H54 (cell line): ENCODE measurements around the gene CDH23.

Experiments
- DNase-seq: peaks from one replicate; pipeline ENCODE4 v3.0.0; 2011; ENCODE audit warnings: low spot score, mixed read lengths; ENCODE audit not compliant: insufficient read length
- FAIRE-seq: peaks from 3 replicates; lab custom pipeline; 2011; peaks lifted over from hg19 to GRCh38; lab: Jason Lieb, UNC
- POLR2A ChIP-seq: IDR thresholded peaks from 2 replicates; pipeline ENCODE4 v1.6.1; 2011; ENCODE audit warnings: low read depth, mild to moderate bottlenecking, low read length

CDH23 gene

GRCh38 chr10:71408436-71409225, 11.9 kb downstream of the CDH23 start:
- no peak for TF ChIP-seq POLR2A
- no peak for DNase-seq
- no peak for FAIRE-seq

GRCh38 chr10:71409516-71410104, 12.9 kb downstream of the CDH23 start:
- TF ChIP-seq POLR2A: no peak
- no peak for FAIRE-seq
- DNase-seq: no peak

GRCh38 chr10:71413581-71413980, 16.9 kb downstream of the CDH23 start:
- FAIRE-seq (no peak), DNase-seq (no peak)
- no peak for TF ChIP-seq POLR2A

GRCh38 chr10:71414359-71414758, 17.6 kb downstream of the CDH23 start:
- FAIRE-seq: peak; percentile 69
- no peak for DNase-seq
- TF ChIP-seq POLR2A: no peak

- FAIRE-seq (no peak), DNase-seq (no peak)
- no peak for TF ChIP-seq POLR2A
Measured at GRCh38 chr10:71419002-71419540, 22.4 kb downstream of the CDH23 start.

GRCh38 chr10:71419750-71420149, 23.0 kb downstream of the CDH23 start:
- DNase-seq: no peak
- no peak for FAIRE-seq
- TF ChIP-seq POLR2A: no peak

GRCh38 chr10:71421075-71421434, 24.3 kb downstream of the CDH23 start:
- no peak for TF ChIP-seq POLR2A
- FAIRE-seq (no peak), DNase-seq (no peak)

- FAIRE-seq: no peak
- no peak for TF ChIP-seq POLR2A
- DNase-seq: no peak
Measured at GRCh38 chr10:71423250-71423649, 26.5 kb downstream of the CDH23 start.

- TF ChIP-seq POLR2A: no peak
- DNase-seq: no peak
- FAIRE-seq: no peak
Measured at GRCh38 chr10:71423901-71424300, 27.2 kb downstream of the CDH23 start.

GRCh38 chr10:71424496-71425194, 27.9 kb downstream of the CDH23 start:
- no peak for DNase-seq
- FAIRE-seq: no peak
- TF ChIP-seq POLR2A: no peak

- no peak for TF ChIP-seq POLR2A
- DNase-seq (no peak), FAIRE-seq (no peak)
Measured at GRCh38 chr10:71426058-71426605, 29.4 kb downstream of the CDH23 start.

- FAIRE-seq (no peak), DNase-seq (no peak)
- no peak for TF ChIP-seq POLR2A
Measured at GRCh38 chr10:71427246-71427645, 30.5 kb downstream of the CDH23 start.

GRCh38 chr10:71429304-71429703, 32.6 kb downstream of the CDH23 start:
- TF ChIP-seq POLR2A: no peak
- DNase-seq: no peak

GRCh38 chr10:71429929-71430328, 33.2 kb downstream of the CDH23 start:
- FAIRE-seq (no peak), DNase-seq (no peak)
- TF ChIP-seq POLR2A: no peak

More at GRCh38 chr10:71429304-71429703, 32.6 kb downstream of the CDH23 start:
- no peak for FAIRE-seq
